WTC11 (cell line): ENCODE measurements around the gene NSUN4. TPM values are rescaled to one million over a fixed set of nuclear protein-coding genes. Genes with fewer than 3 reads are reported as not detected.

Source experiments
- ATAC-seq: fragments of 200-7000 bp; cut with Tn5 transposase; 2 replicates; pipeline ENCODE4 v1.10.0; 2021; ENCODE audit warnings: mild to moderate bottlenecking, moderate library complexity
- CTCF ChIA-PET: fragments of 300-600 bp; sonication (Branson Sonifier 250); formaldehyde crosslinking; loops from one replicate; lab custom pipeline; 2021; ENCODE audit warnings: antibody characterized with exemption; lab: Charles Lee
- POLR2A ChIA-PET: fragments of 350-600 bp; sonication (Branson Sonifier 250); formaldehyde crosslinking; loops from one replicate; lab custom pipeline; 2021; ENCODE audit warnings: antibody characterized with exemption; lab: Charles Lee
- DNase-seq: peaks from one replicate; pipeline ENCODE4 v3.0.0; 2021; ENCODE audit warnings: low spot score
- H3K27ac Mint-ChIP-seq: 2 replicates; pipeline ENCODE4 v1.8.0; 2021; ENCODE audit warnings: mixed read lengths
- H3K27me3 Mint-ChIP-seq: 2 replicates; pipeline ENCODE4 v1.8.0; 2021; ENCODE audit warnings: low read depth, mild to moderate bottlenecking, moderate library complexity, mixed read lengths
- H3K36me3 Mint-ChIP-seq: 2 replicates; pipeline ENCODE4 v1.8.0; 2021; ENCODE audit warnings: mixed read lengths
- H3K4me1 Mint-ChIP-seq: 2 replicates; pipeline ENCODE4 v1.8.0; 2022; ENCODE audit warnings: mixed read lengths
- H3K4me3 Mint-ChIP-seq: 2 replicates; pipeline ENCODE4 v1.8.0; 2021; ENCODE audit warnings: mild to moderate bottlenecking, moderate library complexity, mixed read lengths
- H3K9me3 Mint-ChIP-seq: 2 replicates; pipeline ENCODE4 v1.8.0; 2021; ENCODE audit warnings: mixed read lengths
- ELF4 ChIP-seq: sonication (generic); formaldehyde crosslinking; IDR thresholded peaks from 2 replicates; pipeline ENCODE4 v1.8.1; 2022; ENCODE audit warnings: low read depth, mild to moderate bottlenecking, moderate library complexity, missing genetic modification reagents
- GABPB1 ChIP-seq: sonication (generic); formaldehyde crosslinking; IDR thresholded peaks from 2 replicates; pipeline ENCODE4 v1.8.1; 2023; ENCODE audit warnings: mild to moderate bottlenecking, missing genetic modification reagents
- GTF2I ChIP-seq: fragments of 250-450 bp; sonication (Bioruptor Pico); conservative IDR thresholded peaks from 2 replicates; pipeline ENCODE4 v1.4.0; 2021; ENCODE audit warnings: mild to moderate bottlenecking
- JUN ChIP-seq: sonication (generic); formaldehyde crosslinking; IDR thresholded peaks from 2 replicates; pipeline ENCODE4 v1.8.0; 2023; ENCODE audit warnings: mild to moderate bottlenecking, missing genetic modification reagents
- NR1H2 ChIP-seq: sonication (generic); formaldehyde crosslinking; IDR thresholded peaks from 2 replicates; pipeline ENCODE4 v1.9.0; 2021; ENCODE audit warnings: mild to moderate bottlenecking, moderate library complexity, missing genetic modification reagents
- PRRX2 ChIP-seq: fragments of 250-450 bp; sonication (Bioruptor Pico); IDR thresholded peaks from 2 replicates; pipeline ENCODE4 v1.8.0; 2021; ENCODE audit warnings: mild to moderate bottlenecking
- TEAD1 ChIP-seq: sonication (generic); formaldehyde crosslinking; IDR thresholded peaks from 2 replicates; pipeline ENCODE4 v1.8.0; 2022; ENCODE audit warnings: mild to moderate bottlenecking, missing genetic modification reagents
- TEAD4 ChIP-seq: sonication (generic); formaldehyde crosslinking; IDR thresholded peaks from 2 replicates; pipeline ENCODE4 v1.8.0; 2022; ENCODE audit warnings: mild to moderate bottlenecking, missing genetic modification reagents
- ZNF121 ChIP-seq: sonication (generic); formaldehyde crosslinking; IDR thresholded peaks from 2 replicates; pipeline ENCODE4 v1.8.0; 2023; ENCODE audit warnings: missing genetic modification reagents
- ZNF263 ChIP-seq: sonication (generic); formaldehyde crosslinking; IDR thresholded peaks from 2 replicates; pipeline ENCODE4 v1.8.1; 2022; ENCODE audit warnings: low read depth, mild to moderate bottlenecking, moderate library complexity, missing genetic modification reagents
- total RNA-seq: library from RNA; stranded (reverse); gene quantifications from 3 replicates; pipeline ENCODE4 v1.2.3, GENCODE V29; 2021
- TF ChIP-seq, protein P1 (sequence below): sonication (generic); formaldehyde crosslinking; IDR thresholded peaks from 2 replicates; pipeline ENCODE4 v1.8.1; 2022; ENCODE audit warnings: mild to moderate bottlenecking, missing genetic modification reagents, moderate library complexity, borderline replicate concordance
- TF ChIP-seq, protein P2 (sequence below): sonication (generic); formaldehyde crosslinking; IDR thresholded peaks from 2 replicates; pipeline ENCODE4 v1.8.1; 2023; ENCODE audit warnings: mild to moderate bottlenecking, missing genetic modification reagents, moderate library complexity
- TF ChIP-seq, protein P3 (sequence below): fragments of 200-600 bp; IDR thresholded peaks from 2 replicates; pipeline ENCODE4 v1.8.0; 2022; ENCODE audit warnings: antibody characterized with exemption
- TF ChIP-seq, protein P4 (sequence below): sonication (generic); formaldehyde crosslinking; IDR thresholded peaks from 2 replicates; pipeline ENCODE4 v1.8.0; 2022; ENCODE audit warnings: missing genetic modification reagents
- TF ChIP-seq, protein P5 (sequence below): sonication (generic); formaldehyde crosslinking; IDR thresholded peaks from 2 replicates; pipeline ENCODE4 v1.8.1; 2022; ENCODE audit warnings: mild to moderate bottlenecking, moderate library complexity, missing genetic modification reagents
- TF ChIP-seq, protein P6 (sequence below): fragments of 250-450 bp; sonication (Bioruptor Pico); conservative IDR thresholded peaks from 2 replicates; pipeline ENCODE4 v1.9.0; 2021; ENCODE audit warnings: mild to moderate bottlenecking
- TF ChIP-seq, protein P7 (sequence below): sonication (generic); formaldehyde crosslinking; IDR thresholded peaks from 2 replicates; pipeline ENCODE4 v1.8.1; 2022; ENCODE audit warnings: missing genetic modification reagents, borderline replicate concordance

The NSUN4 gene
- total RNA-seq, 1 experiment from 2014 or later, result 22.6 TPM

DNA sequence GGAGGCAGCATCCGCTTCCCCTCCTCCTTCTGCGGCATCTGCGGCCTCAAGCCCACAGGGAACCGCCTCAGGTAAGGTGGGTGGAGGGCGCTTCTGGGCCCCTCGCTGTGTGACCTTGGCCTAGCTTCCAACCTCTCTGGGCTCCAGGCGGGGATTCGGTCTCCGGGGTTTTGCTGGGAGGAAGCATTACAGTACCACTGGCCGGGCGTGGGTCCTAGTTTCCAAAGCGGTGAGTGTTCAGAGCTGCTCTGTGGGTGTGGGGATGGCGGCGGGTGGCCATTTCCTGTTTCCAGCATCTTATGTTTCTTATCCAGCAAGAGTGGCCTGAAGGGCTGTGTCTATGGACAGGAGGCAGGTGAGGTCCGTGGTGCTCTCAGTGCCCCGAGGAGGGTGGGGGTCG, 65.1 kb downstream of the NSUN4 start (continued):
- TF ChIP-seq TEAD1 (CRISPR knock-in tag), result no peak
- TF ChIP-seq, protein P1, sequence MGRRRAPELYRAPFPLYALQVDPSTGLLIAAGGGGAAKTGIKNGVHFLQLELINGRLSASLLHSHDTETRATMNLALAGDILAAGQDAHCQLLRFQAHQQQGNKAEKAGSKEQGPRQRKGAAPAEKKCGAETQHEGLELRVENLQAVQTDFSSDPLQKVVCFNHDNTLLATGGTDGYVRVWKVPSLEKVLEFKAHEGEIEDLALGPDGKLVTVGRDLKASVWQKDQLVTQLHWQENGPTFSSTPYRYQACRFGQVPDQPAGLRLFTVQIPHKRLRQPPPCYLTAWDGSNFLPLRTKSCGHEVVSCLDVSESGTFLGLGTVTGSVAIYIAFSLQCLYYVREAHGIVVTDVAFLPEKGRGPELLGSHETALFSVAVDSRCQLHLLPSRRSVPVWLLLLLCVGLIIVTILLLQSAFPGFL (CRISPR knock-in tag), result no peak
- TF ChIP-seq, protein P2, sequence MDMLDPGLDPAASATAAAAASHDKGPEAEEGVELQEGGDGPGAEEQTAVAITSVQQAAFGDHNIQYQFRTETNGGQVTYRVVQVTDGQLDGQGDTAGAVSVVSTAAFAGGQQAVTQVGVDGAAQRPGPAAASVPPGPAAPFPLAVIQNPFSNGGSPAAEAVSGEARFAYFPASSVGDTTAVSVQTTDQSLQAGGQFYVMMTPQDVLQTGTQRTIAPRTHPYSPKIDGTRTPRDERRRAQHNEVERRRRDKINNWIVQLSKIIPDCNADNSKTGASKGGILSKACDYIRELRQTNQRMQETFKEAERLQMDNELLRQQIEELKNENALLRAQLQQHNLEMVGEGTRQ, result no peak
- no peak for TF ChIP-seq TEAD4 (CRISPR knock-in tag)
- no peak for TF ChIP-seq ZNF263 (CRISPR knock-in tag)
- no peak for TF ChIP-seq ELF4 (CRISPR knock-in tag)
- TF ChIP-seq, protein P3, sequence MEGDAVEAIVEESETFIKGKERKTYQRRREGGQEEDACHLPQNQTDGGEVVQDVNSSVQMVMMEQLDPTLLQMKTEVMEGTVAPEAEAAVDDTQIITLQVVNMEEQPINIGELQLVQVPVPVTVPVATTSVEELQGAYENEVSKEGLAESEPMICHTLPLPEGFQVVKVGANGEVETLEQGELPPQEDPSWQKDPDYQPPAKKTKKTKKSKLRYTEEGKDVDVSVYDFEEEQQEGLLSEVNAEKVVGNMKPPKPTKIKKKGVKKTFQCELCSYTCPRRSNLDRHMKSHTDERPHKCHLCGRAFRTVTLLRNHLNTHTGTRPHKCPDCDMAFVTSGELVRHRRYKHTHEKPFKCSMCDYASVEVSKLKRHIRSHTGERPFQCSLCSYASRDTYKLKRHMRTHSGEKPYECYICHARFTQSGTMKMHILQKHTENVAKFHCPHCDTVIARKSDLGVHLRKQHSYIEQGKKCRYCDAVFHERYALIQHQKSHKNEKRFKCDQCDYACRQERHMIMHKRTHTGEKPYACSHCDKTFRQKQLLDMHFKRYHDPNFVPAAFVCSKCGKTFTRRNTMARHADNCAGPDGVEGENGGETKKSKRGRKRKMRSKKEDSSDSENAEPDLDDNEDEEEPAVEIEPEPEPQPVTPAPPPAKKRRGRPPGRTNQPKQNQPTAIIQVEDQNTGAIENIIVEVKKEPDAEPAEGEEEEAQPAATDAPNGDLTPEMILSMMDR, result no peak
- no peak for TF ChIP-seq JUN (CRISPR knock-in tag)
- TF ChIP-seq, all 79 proteins: peak for 0

DNA sequence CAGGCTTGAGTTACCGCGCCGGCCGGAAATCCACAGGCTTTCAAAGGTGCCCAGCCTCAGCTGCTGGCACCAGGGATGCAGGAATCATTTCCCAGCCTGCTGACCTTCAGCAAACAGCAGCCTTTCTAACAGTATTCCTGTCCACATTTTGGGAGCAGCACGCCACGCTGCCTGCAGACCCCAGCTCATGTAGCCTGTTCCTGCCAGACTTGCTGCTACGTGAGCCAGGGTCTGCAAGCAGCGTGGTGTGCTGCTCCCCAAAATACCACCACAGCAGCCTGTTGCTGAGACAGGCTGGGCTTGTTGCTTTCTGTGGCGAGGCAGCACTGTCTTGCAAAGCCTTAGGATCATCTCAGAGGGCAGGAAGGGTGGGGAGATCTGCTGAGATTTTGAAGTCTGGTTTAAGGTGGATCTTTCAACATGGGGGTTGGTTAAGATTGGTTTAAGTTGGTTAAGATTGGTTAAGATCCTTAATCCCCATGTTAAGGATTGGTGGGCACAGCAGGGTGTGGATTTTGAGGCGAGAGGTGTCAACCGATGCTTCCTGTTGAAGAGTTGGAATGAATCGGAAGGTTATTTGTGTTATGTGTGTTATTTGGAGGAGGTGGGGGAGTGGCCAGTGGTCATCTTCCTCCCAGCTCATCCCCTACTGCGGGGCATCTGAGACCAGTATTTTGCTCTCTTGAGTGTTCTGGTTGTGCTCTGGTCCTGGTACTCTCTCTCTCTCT, 66.4 kb downstream of the NSUN4 start:
- no peaks in the 10 kb centered on the region for H3K27me3 Mint-ChIP-seq
- ChIA-PET POLR2A (interaction anchor here (0.6 kb wide), 1 partner anchor 62 kb away, joined by 4 read pairs; no protein-coding TSS in a partner anchor), CTCF (interaction anchor here (0.6 to 2.9 kb wide), 45 partner anchors 8 to 1580 kb away, joined by 3 to 28 read pairs (median 5); partner anchors contain the start of genes DMBX1, MKNK1, RAD54L and UQCRH)
- peaks cover 6% of the 10 kb centered on the region; the same call in 1 of the 2 replicates for H3K36me3 Mint-ChIP-seq
- no peaks in the 10 kb centered on the region for H3K9me3 Mint-ChIP-seq
- peaks cover 25% of the 10 kb centered on the region for H3K4me1 Mint-ChIP-seq
- peak overlapping the region; percentile 71; the same call in 1 of the 2 replicates for H3K27ac Mint-ChIP-seq
- H3K4me3 Mint-ChIP-seq, result peak overlapping the region; percentile 53
- TF ChIP-seq, protein P4, sequence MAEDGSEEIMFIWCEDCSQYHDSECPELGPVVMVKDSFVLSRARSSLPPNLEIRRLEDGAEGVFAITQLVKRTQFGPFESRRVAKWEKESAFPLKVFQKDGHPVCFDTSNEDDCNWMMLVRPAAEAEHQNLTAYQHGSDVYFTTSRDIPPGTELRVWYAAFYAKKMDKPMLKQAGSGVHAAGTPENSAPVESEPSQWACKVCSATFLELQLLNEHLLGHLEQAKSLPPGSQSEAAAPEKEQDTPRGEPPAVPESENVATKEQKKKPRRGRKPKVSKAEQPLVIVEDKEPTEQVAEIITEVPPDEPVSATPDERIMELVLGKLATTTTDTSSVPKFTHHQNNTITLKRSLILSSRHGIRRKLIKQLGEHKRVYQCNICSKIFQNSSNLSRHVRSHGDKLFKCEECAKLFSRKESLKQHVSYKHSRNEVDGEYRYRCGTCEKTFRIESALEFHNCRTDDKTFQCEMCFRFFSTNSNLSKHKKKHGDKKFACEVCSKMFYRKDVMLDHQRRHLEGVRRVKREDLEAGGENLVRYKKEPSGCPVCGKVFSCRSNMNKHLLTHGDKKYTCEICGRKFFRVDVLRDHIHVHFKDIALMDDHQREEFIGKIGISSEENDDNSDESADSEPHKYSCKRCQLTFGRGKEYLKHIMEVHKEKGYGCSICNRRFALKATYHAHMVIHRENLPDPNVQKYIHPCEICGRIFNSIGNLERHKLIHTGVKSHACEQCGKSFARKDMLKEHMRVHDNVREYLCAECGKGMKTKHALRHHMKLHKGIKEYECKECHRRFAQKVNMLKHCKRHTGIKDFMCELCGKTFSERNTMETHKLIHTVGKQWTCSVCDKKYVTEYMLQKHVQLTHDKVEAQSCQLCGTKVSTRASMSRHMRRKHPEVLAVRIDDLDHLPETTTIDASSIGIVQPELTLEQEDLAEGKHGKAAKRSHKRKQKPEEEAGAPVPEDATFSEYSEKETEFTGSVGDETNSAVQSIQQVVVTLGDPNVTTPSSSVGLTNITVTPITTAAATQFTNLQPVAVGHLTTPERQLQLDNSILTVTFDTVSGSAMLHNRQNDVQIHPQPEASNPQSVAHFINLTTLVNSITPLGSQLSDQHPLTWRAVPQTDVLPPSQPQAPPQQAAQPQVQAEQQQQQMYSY, result peak; percentile 87
- TF ChIP-seq, protein P5, sequence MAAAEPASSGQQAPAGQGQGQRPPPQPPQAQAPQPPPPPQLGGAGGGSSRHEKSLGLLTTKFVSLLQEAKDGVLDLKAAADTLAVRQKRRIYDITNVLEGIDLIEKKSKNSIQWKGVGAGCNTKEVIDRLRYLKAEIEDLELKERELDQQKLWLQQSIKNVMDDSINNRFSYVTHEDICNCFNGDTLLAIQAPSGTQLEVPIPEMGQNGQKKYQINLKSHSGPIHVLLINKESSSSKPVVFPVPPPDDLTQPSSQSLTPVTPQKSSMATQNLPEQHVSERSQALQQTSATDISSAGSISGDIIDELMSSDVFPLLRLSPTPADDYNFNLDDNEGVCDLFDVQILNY (CRISPR knock-in tag), result no peak
- DNase-seq (no peak), ATAC-seq (peak; percentile 2; the same call in 1 of the 2 replicates)

DNA sequence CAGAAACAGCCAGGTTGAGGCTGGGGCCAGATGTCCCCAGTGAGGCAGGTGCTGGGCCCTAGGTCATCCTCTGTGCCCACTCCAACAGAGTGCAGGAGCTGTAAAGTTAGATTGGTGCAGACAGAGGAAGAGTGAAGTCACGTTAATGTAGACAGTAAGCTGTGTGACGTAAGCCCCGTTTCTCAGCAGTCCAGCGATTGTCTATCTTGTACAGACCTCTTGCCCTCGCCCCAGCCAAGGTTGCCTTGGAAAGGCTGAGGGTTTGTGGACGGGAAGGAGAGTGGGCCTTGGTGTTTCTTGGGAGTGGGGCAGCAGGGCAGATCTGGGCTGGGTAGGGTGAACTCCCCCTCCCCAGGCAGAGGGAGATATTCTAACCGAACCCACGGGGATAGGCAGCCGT, 67.0 kb downstream of the NSUN4 start:
- ATAC-seq (no peak), DNase-seq (no peak)
- Mint-ChIP-seq H3K9me3 (no peaks in the 10 kb centered on the region), H3K4me1 (peaks cover 25% of the 10 kb centered on the region), H3K27ac (peak overlapping the region; percentile 50; the same call in 1 of the 2 replicates), H3K4me3 (peak overlapping the region; percentile 53; the same call in 1 of the 2 replicates), H3K36me3 (peaks cover 8% of the 10 kb centered on the region; the same call in 1 of the 2 replicates), H3K27me3 (no peaks in the 10 kb centered on the region)
- ChIA-PET CTCF (interaction anchor here (1.2 to 2.9 kb wide), 5 partner anchors 15 to 317 kb away, joined by 3 to 28 read pairs (median 11); partner anchors contain the start of gene RAD54L), POLR2A (no interaction called here)
- TF ChIP-seq, protein P6, sequence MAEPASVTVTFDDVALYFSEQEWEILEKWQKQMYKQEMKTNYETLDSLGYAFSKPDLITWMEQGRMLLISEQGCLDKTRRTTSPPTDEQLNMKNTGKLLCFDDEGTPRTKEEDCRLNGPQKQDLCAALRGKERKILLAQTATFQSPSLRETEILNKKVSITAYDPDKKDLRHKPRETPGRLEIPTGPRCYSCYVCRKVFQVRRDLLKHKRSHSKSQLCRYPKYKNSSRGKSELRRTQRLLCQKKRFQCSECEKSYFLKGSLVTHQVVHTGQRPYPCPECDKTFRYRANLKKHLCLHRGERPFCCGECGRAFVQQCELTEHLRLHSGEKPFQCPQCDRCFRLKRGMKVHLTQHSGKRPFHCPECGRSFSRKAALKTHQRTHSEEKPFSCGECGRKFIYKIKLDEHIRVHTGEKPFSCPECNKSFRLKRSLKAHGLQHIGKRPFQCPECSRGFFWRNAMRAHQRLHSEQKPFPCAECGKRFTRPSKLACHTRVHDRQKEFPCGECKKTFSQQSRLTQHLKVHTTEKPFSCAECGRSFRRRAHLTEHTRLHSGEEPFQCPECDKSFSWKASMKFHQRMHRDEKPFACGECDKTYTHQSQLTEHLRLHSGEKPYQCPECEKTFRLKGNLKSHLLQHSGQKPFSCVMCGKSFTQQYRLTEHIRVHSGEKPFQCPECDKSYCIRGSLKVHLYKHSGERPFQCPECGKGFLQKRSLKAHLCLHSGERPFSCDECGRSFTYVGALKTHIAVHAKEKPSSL (CRISPR knock-in tag), result no peak
- TF ChIP-seq GABPB1 (CRISPR knock-in tag) (no peak), GTF2I (CRISPR knock-in tag) (no peak), JUN (CRISPR knock-in tag) (no peak), ELF4 (CRISPR knock-in tag) (no peak), ZNF121 (CRISPR knock-in tag) (no peak), NR1H2 (CRISPR knock-in tag) (no peak), PRRX2 (CRISPR knock-in tag) (no peak)
- TF ChIP-seq, protein P7, sequence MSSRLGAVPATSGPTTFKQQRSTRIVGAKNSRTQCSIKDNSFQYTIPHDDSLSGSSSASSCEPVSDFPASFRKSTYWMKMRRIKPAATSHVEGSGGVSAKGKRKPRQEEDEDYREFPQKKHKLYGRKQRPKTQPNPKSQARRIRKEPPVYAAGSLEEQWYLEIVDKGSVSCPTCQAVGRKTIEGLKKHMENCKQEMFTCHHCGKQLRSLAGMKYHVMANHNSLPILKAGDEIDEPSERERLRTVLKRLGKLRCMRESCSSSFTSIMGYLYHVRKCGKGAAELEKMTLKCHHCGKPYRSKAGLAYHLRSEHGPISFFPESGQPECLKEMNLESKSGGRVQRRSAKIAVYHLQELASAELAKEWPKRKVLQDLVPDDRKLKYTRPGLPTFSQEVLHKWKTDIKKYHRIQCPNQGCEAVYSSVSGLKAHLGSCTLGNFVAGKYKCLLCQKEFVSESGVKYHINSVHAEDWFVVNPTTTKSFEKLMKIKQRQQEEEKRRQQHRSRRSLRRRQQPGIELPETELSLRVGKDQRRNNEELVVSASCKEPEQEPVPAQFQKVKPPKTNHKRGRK (CRISPR knock-in tag), result no peak
